Measurements from ENCODE around the gene PEX26.
A peak's percentile ranks its signal among the peaks of the same experiment; 100 is the strongest.

The PEX26 gene

DNA sequence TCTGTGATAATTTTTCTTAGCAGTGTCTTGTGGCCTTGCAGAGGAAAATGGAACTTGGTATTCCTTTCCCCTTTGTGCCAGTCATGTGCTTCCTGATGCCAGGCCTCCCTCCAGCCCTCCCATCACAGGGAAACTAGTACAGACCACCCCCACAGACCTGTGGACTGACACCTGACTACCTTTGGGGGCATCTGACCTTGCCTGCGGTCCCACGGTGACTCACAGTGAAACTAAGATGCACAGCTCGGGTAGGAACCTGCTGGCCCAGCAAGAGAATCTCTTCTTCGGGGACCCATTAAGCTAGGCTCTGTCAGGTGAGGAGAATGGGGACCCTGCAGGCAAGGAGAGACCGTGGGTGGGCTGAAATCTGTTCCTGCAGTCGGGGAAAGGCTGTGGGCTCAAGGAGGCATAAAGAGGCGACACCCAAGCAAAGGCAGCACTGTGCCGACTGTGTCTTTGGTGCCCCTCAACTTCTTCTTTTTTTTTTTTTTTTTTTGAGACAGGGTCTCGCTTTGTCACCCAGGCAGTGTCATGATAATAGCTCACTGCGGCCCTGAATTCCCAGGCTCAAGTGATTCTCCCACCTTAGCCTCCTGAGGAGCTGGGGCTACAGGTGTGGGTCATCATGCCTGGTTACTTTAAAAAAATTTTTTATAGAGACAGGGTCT is 20.8 kb upstream of the PEX26 start:
- H3K4me3 ChIP-seq (replicated peaks in 1 of 2; ENCODE audit: low read depth in 2 of 2, low read length in 2 of 2) = no peak overlapping the region
- no peak for DNase-seq (ENCODE audit: low read depth in 2 of 2)
- TF ChIP-seq CTCF (IDR thresholded peaks at IDR 0.05; ENCODE audit: low read depth, low read length) = no peak

DNA sequence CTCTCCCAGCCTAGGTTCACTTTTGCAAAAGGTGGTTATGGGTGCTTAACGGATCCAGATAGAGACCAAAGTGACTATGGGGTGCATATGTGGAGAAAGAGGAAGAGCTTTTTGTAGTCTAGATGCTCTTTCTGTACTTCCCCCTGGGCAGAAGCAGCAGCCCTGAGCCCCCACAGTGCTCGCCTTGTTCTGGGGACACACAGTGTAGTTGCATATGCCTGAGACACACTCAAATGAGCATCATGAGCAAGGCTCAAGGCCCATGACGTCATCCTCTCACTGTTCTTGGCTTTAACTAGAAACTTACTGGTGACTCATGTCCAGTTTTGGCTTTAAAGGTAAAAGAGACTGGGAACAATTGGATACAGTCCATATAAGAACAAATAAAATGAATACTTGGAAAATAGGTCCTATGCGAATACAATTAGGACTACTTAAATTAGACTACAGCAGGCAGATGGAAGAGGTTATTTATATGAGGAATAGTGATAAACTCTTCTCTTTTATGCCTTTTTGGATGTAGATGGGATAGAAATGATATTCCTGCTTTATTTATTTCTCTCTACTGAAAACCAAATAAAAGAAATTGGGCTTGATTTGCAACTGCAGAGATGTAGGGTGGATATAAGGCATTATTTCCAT is 20.1 kb upstream of the PEX26 start:
- TF ChIP-seq CTCF (IDR thresholded peaks at IDR 0.05; ENCODE audit: low read depth, low read length) = no peak
- no peak overlapping the region for H3K4me3 ChIP-seq (replicated peaks in 1 of 2; ENCODE audit: low read depth in 2 of 2, low read length in 2 of 2)
- peak; percentile 98 to 99 for DNase-seq (ENCODE audit: low read depth in 2 of 2)

DNA sequence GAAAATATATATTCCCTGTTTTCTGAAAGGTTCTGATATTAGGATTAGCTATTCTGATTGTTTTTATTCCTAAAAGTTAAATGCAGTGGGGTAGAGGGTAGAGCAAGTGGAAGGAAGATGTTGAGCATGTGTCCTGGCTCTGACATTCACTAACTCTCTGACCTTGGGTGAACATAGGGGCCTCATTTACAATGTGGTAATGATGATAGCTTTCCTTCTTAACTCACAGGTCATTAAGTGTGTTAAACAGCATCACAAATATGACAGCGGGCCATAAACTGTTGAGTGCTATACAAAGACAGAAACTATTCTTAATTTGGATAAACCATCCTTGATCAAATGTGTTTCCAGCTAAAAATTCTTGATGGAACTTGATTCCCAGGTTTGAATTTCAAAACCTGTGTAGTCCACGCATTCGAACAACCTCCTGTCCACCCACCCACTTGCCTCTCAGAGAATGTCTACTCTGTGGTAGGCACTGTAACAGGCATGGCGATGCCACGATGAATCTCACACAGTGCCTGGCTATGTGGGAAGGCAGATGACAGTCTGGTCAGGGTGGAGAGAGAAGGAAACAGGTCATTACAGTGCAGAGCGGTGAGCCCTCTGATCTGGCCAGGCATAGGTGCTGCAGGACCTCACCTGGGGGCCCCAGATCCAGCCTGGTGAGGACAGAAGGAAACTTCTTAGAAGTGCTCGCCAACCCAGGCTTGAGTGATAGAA is 19.3 kb upstream of the PEX26 start:
- no peak for TF ChIP-seq CTCF (IDR thresholded peaks at IDR 0.05; ENCODE audit: low read depth, low read length)
- H3K4me3 ChIP-seq (replicated peaks in 1 of 2; ENCODE audit: low read depth in 2 of 2, low read length in 2 of 2) = no peak overlapping the region
- no peak for DNase-seq (ENCODE audit: low read depth in 2 of 2)

GRCh38 chr22:18059094-18059417 is 18.7 kb upstream of the PEX26 start:
- no peak for DNase-seq (ENCODE audit: low read depth in 2 of 2)
- H3K4me3 ChIP-seq (replicated peaks in 1 of 2; ENCODE audit: low read depth in 2 of 2, low read length in 2 of 2) = no peak overlapping the region
- TF ChIP-seq CTCF (IDR thresholded peaks at IDR 0.05; ENCODE audit: low read depth, low read length) = no peak

DNA sequence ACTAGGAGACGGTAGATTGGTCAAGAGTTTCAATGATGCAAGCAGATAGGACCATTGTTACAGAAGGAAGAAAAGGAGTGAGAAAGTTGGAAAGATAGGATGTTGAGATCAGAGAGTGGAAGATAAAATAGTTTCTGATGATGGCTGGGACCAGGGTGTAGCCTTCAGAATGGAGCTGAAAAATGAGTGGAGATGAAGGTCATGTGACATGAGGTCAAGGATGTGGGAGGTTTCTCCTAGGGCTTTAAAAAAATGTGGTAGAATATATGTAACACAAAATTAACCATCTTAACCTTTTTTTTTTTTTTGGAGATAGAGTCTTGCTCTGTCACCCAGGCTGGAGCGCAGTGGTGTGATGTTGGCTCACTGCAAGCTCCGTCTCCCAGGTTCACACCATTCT is 18.3 kb upstream of the PEX26 start:
- no peak for TF ChIP-seq CTCF (IDR thresholded peaks at IDR 0.05; ENCODE audit: low read depth, low read length)
- no peak overlapping the region for H3K4me3 ChIP-seq (replicated peaks in 1 of 2; ENCODE audit: low read depth in 2 of 2, low read length in 2 of 2)
- DNase-seq (ENCODE audit: low read depth in 2 of 2) = no peak

GRCh38 chr22:18059991-18060390 is 17.8 kb upstream of the PEX26 start:
- no peak overlapping the region for H3K4me3 ChIP-seq (replicated peaks in 1 of 2; ENCODE audit: low read depth in 2 of 2, low read length in 2 of 2)

More at GRCh38 chr22:18059991-18060390, 17.8 kb upstream of the PEX26 start:
- no peak for TF ChIP-seq CTCF (IDR thresholded peaks at IDR 0.05; ENCODE audit: low read depth, low read length)
- no peak for DNase-seq (ENCODE audit: low read depth in 2 of 2)

All from cardiac fibroblast (primary cell).